K562 (cell line): Measurements from ENCODE around the gene RGR. TPM values are rescaled to one million over a fixed set of nuclear protein-coding genes. Genes with fewer than 3 reads are reported as not detected.

Experiments used
- CBX1 ChIP-seq: sonication (generic); IDR thresholded peaks from 2 replicates; pipeline ENCODE4 v1.6.1; 2016; ENCODE audit warnings: antibody characterized with exemption, low read depth, mild to moderate bottlenecking
- FOS ChIP-seq: IDR thresholded peaks from 3 replicates; pipeline ENCODE4 v1.6.1; 2011; ENCODE audit not compliant: insufficient read length; ENCODE audit errors: extremely low read depth
- MNT ChIP-seq, 2 experiments: fragments of 450-650 bp; conservative IDR thresholded peaks; 2 replicates each; pipeline ENCODE4 v1.6.1; 2017; ENCODE audit warnings: mild to moderate bottlenecking in 2 of 2, moderate library complexity in 2 of 2
- NFE2L1 ChIP-seq: fragments of 450-650 bp; IDR thresholded peaks from 2 replicates; pipeline ENCODE4 v1.6.1; 2016; ENCODE audit warnings: missing genetic modification characterization, low read depth, mild to moderate bottlenecking, missing compliant biosample characterization, moderate library complexity, borderline replicate concordance
- NR1H2 ChIP-seq: sonication (generic); formaldehyde crosslinking; IDR thresholded peaks from 2 replicates; pipeline ENCODE4 v1.4.0; 2020; ENCODE audit warnings: mild to moderate bottlenecking, missing genetic modification reagents
- NR2C2 ChIP-seq, 2 experiments: fragments of 200-800 bp in 1 of 2; sonication (Bioruptor generic) in 1 of 2; sonication (generic) in 1 of 2; formaldehyde crosslinking in 1 of 2; IDR thresholded peaks; 2 replicates each; pipeline versions ENCODE4 v1.6.1 to v1.8.0; 2016 to 2022; ENCODE audit warnings: mild to moderate bottlenecking in 1 of 2, missing compliant biosample characterization in 1 of 2, missing genetic modification characterization in 1 of 2, missing genetic modification reagents in 1 of 2
- POLR2AphosphoS2 ChIP-seq: IDR thresholded peaks from 2 replicates; pipeline ENCODE4 v1.6.1; 2012; ENCODE audit warnings: low read length, improper control_type of control experiment
- POLR2G ChIP-seq: fragments of 200-400 bp; formaldehyde crosslinking; IDR thresholded peaks from 2 replicates; pipeline ENCODE4 v1.6.1; 2017; ENCODE audit warnings: low read depth, mild to moderate bottlenecking, antibody characterized with exemption, low read length, moderate library complexity
- POLR2H ChIP-seq: IDR thresholded peaks from 2 replicates; pipeline ENCODE4 v1.6.1; 2016; ENCODE audit warnings: missing genetic modification characterization, low read depth, mild to moderate bottlenecking, control low read depth, missing compliant biosample characterization, moderate library complexity
- RBBP5 ChIP-seq: fragments of 200-600 bp; sonication (generic); IDR thresholded peaks from 2 replicates; pipeline ENCODE4 v1.6.1; 2012; ENCODE audit warnings: borderline replicate concordance, mild to moderate bottlenecking, low read length, control low read depth, inconsistent platforms; ENCODE audit not compliant: insufficient read depth, poor library complexity, severe bottlenecking
- SMAD3 ChIP-seq: fragments of 450-650 bp; formaldehyde crosslinking; conservative IDR thresholded peaks from 2 replicates; pipeline ENCODE4 v1.4.0; 2020; ENCODE audit warnings: mild to moderate bottlenecking
- TAL1 ChIP-seq: fragments of 450-650 bp; IDR thresholded peaks from 2 replicates; pipeline ENCODE4 v1.6.1; 2016; ENCODE audit warnings: mild to moderate bottlenecking
- TCF7L2 ChIP-seq: fragments of 150-350 bp; IDR thresholded peaks from 2 replicates; pipeline ENCODE4 v1.6.1; 2016; ENCODE audit warnings: low read depth, mild to moderate bottlenecking, low read length, moderate library complexity
- USF1 ChIP-seq: sonication (generic); formaldehyde crosslinking; IDR thresholded peaks from 2 replicates; pipeline ENCODE4 v1.9.0; 2022; ENCODE audit warnings: mild to moderate bottlenecking, missing genetic modification reagents
- ZC3H4 ChIP-seq: sonication (generic); formaldehyde crosslinking; IDR thresholded peaks from 2 replicates; pipeline ENCODE4 v1.9.0; 2021; ENCODE audit warnings: missing genetic modification reagents, borderline replicate concordance
- ZNF347 ChIP-seq: fragments of 450-650 bp; formaldehyde crosslinking; IDR thresholded peaks from 2 replicates; pipeline ENCODE4 v1.4.0; 2020; ENCODE audit warnings: low read depth, mild to moderate bottlenecking, moderate library complexity
- ZNF444 ChIP-seq: fragments of 250-450 bp; sonication (Bioruptor Pico); IDR thresholded peaks from 2 replicates; pipeline ENCODE4 v1.4.0; 2020; ENCODE audit warnings: mild to moderate bottlenecking, moderate library complexity
- polyA plus RNA-seq, 8 experiments: library from polyadenylated mRNA; depleted of rRNA in 4 of 8; stranded (reverse) in 5 of 8; unstranded in 3 of 8; fragments of >200 nt; fragmentation: Nextera tagmentation in 2 of 8; fragmentation: Illumina TruSeq in 1 of 8; extraction: Ambion mirVana in 2 of 8; extraction: Trizol in 1 of 8; gene quantifications; 2 replicates each; pipeline versions ENCODE4 v1.2.1 to v1.2.3, GENCODE V29; 2011 to 2014; ENCODE audit warnings: inconsistent platforms in 1 of 8, missing spikeins in 1 of 8
- total RNA-seq, 7 experiments: library from RNA; depleted of rRNA in 6 of 7; stranded (reverse); fragments of >200 nt in 6 of 7; fragmentation: Illumina TruSeq in 2 of 7; extraction: Trizol in 2 of 7; gene quantifications; 2 replicates each; pipeline versions ENCODE4 v1.2.1 to v1.2.3, GENCODE V29; 2011 to 2021; ENCODE audit warnings: low replicate concordance in 1 of 7

The RGR gene
- total and polyA plus RNA-seq, 9 of the 15 experiments (the other 6 are each of a cell fraction or from before 2014, with no cell fraction given): not detected

- TF ChIP-seq RBBP5: no peak
- no peak for TF ChIP-seq TCF7L2
- no peak for TF ChIP-seq MNT (conservative IDR thresholded peaks at IDR 0.05)
- TF ChIP-seq USF1: no peak
- no peak for TF ChIP-seq FOS
- TF ChIP-seq ZNF347 (CRISPR knock-in tag): no peak
- TF ChIP-seq ZNF444 (CRISPR knock-in tag): no peak
- no peak for TF ChIP-seq ZC3H4
- TF ChIP-seq NR1H2 (CRISPR knock-in tag): no peak
- no peak for TF ChIP-seq POLR2H (tag)
- no peak for TF ChIP-seq NFE2L1 (tag)
- no peak for TF ChIP-seq NR2C2 (CRISPR knock-in tag; IDR thresholded peaks at IDR 0.05)
- no peak for TF ChIP-seq NR2C2 (tag; IDR thresholded peaks at IDR 0.05)
- peak; percentile 53; the same call in 1 of the 2 replicates for TF ChIP-seq TAL1
- no peak for TF ChIP-seq CBX1
- no peak for TF ChIP-seq POLR2AphosphoS2
- TF ChIP-seq POLR2G: no peak
- TF ChIP-seq SMAD3: no peak
These were observed 44.2 kb upstream of the RGR start (continued) for GRCh38 chr10:84200537-84201243.
